Spleen (tissue), 7 donors: ENCODE results near the gene TTC23.

Experiments
- POLR2AphosphoS5 ChIP-seq, 3 donors: sonication (generic); formaldehyde crosslinking; IDR thresholded peaks; one replicate each; pipeline ENCODE4 v1.5.1; 2017; ENCODE audit warnings: antibody characterized with exemption in 3 of 3
- TF ChIP-seq, protein P1 (sequence below), 11 experiments: fragments of 200-600 bp in 7 of 11; fragments of 450-650 bp in 4 of 11; sonication (generic) in 4 of 11; IDR thresholded peaks in 8 of 11; conservative IDR thresholded peaks in 3 of 11; 1 replicate in 7 of 11; 2 replicates in 4 of 11; pipeline versions ENCODE4 v1.4.0 to v1.8.0; 2016 to 2021; ENCODE audit warnings: antibody characterized with exemption in 11 of 11, inconsistent platforms in 4 of 11, mild to moderate bottlenecking in 1 of 11
- donor health status: DM: no; HTN: no; CAD: no; lungs with moderate emphysema.
- donor health status: DM: no; HTN: no; CAD: no.
- donor health status: DM: no; HTN: no; CAD: no.

DNA sequence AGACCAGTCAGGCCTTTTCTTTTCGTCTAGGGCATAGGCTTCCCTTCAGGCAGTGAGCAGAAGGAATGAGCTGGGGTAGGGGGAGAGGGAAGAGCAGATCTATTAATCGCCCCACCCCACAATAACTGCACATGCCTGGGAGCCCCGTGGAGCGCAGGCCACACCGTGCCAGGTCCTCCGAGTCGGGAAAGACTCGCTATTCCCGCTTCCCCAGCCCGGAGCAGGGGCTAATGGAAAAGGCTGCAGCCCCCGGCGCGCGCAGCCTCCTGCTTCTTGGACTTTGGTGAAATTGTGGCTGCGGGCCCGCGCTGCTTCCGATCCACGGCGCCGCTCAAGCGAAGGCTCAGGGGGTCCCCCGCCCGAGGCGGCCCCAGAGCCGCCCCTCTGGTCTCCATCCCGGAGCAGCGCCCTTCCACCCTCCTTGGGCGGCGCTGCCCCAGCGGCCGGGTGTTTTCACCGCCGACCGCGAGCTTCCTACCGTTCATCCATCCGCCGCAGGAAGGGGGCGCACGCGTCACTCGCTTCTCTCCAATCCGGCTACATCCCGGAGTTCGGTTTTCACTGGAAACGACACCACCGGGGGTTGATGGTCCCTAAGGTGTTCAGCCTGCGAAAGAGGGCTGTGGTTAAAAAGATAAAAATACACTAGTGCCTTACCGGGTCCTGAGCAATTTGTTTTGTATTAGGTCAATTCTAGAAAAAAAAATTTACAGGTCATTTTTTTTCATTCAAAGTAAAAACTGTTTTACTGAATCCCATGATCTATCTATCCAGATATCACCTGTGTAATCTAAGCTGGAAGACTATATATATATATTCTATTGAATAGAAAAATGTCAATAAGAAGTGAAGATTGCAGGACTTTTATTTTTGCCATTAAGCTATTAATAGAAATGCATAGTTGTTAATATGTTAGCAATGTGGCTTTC, 148.9 kb downstream of the TTC23 start:
- TF ChIP-seq, protein P1, sequence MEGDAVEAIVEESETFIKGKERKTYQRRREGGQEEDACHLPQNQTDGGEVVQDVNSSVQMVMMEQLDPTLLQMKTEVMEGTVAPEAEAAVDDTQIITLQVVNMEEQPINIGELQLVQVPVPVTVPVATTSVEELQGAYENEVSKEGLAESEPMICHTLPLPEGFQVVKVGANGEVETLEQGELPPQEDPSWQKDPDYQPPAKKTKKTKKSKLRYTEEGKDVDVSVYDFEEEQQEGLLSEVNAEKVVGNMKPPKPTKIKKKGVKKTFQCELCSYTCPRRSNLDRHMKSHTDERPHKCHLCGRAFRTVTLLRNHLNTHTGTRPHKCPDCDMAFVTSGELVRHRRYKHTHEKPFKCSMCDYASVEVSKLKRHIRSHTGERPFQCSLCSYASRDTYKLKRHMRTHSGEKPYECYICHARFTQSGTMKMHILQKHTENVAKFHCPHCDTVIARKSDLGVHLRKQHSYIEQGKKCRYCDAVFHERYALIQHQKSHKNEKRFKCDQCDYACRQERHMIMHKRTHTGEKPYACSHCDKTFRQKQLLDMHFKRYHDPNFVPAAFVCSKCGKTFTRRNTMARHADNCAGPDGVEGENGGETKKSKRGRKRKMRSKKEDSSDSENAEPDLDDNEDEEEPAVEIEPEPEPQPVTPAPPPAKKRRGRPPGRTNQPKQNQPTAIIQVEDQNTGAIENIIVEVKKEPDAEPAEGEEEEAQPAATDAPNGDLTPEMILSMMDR (IDR thresholded peaks at IDR 0.05 in 8 of 11, conservative IDR thresholded peaks at IDR 0.05 in 3 of 11), result peak in 10 of 11 experiments; percentile 22 to 82 (median 61)
- peak in 1 of 3 donors; percentile 28 for TF ChIP-seq POLR2AphosphoS5 (IDR thresholded peaks at IDR 0.05)
